ENCODE results near the gene TNS3. TPM values are rescaled to one million over a fixed set of nuclear protein-coding genes. Genes with fewer than 3 reads are reported as not detected.
A peak's percentile ranks its signal among the peaks of the same experiment; 100 is the strongest.

Gene TNS3
- total and polyA plus RNA-seq, 9 of the 15 experiments (the other 6 are each of a cell fraction or from before 2014, with no cell fraction given): 0.20 TPM; not detected in 8

GRCh38 chr7:47255441-47255840 is 326.5 kb downstream of the TNS3 start:
- Histone ChIP-seq H3K79me2 (ENCODE audit: control insufficient read depth, insufficient read depth, low read length) (no peaks in the 10 kb centered on the region), H3K4me2 (ENCODE audit: insufficient read depth, low read length) (no peak overlapping the region), H2AFZ (ENCODE audit: low read depth, low read length) (no peak overlapping the region), H4K20me1 (replicated peaks; ENCODE audit: control insufficient read depth, insufficient read depth, low read length) (peaks cover 6% of the 10 kb centered on the region), H3K9ac (ENCODE audit: insufficient read depth in 1 of 2, low read depth in 2 of 2, low read length in 2 of 2) (no peak overlapping the region), H3K27ac (ENCODE audit: extremely low read depth, low read depth, low read length) (no peak overlapping the region), H3K4me1 (replicated peaks in 1 of 2; ENCODE audit: control insufficient read depth in 2 of 2, insufficient read depth in 2 of 2, low read length in 2 of 2) (peaks cover 7 to 10% of the 10 kb centered on the region in 2 experiments; a peak in 3 of 5 replicates), H3K36me3 (ENCODE audit: control insufficient read depth, insufficient read depth, low read length) (no peaks in the 10 kb centered on the region), H3K9me3 (replicated peaks; ENCODE audit: control insufficient read depth, insufficient read depth, low read depth, low read length) (no peaks in the 10 kb centered on the region), H3K27me3 (ENCODE audit: control insufficient read depth in 2 of 2, insufficient read depth in 2 of 2, low read length in 2 of 2) (peaks cover 0 to 12% of the 10 kb centered on the region in 2 experiments; a peak in 3 of 5 replicates), H3K9me1 (ENCODE audit: control insufficient read depth, insufficient read depth, low read length) (peaks cover 3% of the 10 kb centered on the region), H3K4me3 (no peak overlapping the region)
- BruUV-seq (replicated peaks): no TSS peak
- in situ Hi-C loops (cut with MboI) (no loop called here), intact Hi-C loops (cut with micrococcal nuclease) (no loop called here)
- WGBS (ENCODE audit: insufficient coverage, low coverage, missing lambda C conversion rate): 11% methylated on average over 3 of the region's 3 CpGs
- ChIA-PET POLR2A (no interaction called here), CTCF (ENCODE audit: low intra/inter-chr PET ratio) (no interaction called here)
- no peak for DNase-seq (ENCODE audit: extremely low read depth in 1 of 4, low spot score in 3 of 4)
- no peak for ATAC-seq
- no peak for FAIRE-seq
- TF ChIP-seq PBX2 (CRISPR knock-in tag; IDR thresholded peaks at IDR 0.05; ENCODE audit: low read depth) (no peak), PBX2 (tag; conservative IDR thresholded peaks at IDR 0.05; ENCODE audit: low read depth) (no peak), ZFP1 (CRISPR knock-in tag; IDR thresholded peaks at IDR 0.05) (no peak), CBFA2T3 (IDR thresholded peaks at IDR 0.05) (peak; percentile 25; the same call in 1 of the 2 replicates), MLLT1 (IDR thresholded peaks at IDR 0.05) (no peak), ZBED1 (IDR thresholded peaks at IDR 0.05) (no peak), RNF2 (IDR thresholded peaks at IDR 0.05) (no peak)
